HEK293T (cell line): ENCODE data around the gene MAD1L1.

Experiments used
- BHLHE40 ChIP-seq: fragments of 450-650 bp; IDR thresholded peaks from 2 replicates; pipeline ENCODE4 v1.6.1; 2016; ENCODE audit warnings: mild to moderate bottlenecking, moderate library complexity, borderline replicate concordance
- CTBP1 ChIP-seq: fragments of 450-650 bp; IDR thresholded peaks from 2 replicates; pipeline ENCODE4 v1.6.1; 2016; ENCODE audit warnings: borderline replicate concordance
- ELF4 ChIP-seq: fragments of 450-650 bp; IDR thresholded peaks from 2 replicates; pipeline ENCODE4 v1.6.1; 2017; ENCODE audit warnings: antibody characterized with exemption
- FOXA1 ChIP-seq: fragments of 450-650 bp; IDR thresholded peaks from 2 replicates; pipeline ENCODE4 v1.6.1; 2016; ENCODE audit warnings: mild to moderate bottlenecking
- FOXK2 ChIP-seq: fragments of 450-650 bp; IDR thresholded peaks from 2 replicates; pipeline ENCODE4 v1.6.1; 2016; ENCODE audit warnings: mild to moderate bottlenecking
- FOXM1 ChIP-seq: fragments of 450-650 bp; IDR thresholded peaks from 2 replicates; pipeline ENCODE4 v1.6.1; 2017; ENCODE audit warnings: mild to moderate bottlenecking, borderline replicate concordance
- HDGF ChIP-seq: fragments of 450-650 bp; IDR thresholded peaks from 2 replicates; pipeline ENCODE4 v1.6.1; 2017; ENCODE audit warnings: antibody characterized with exemption, borderline replicate concordance
- PKNOX1 ChIP-seq: fragments of 450-650 bp; IDR thresholded peaks from 2 replicates; pipeline ENCODE4 v1.6.1; 2016
- SP1 ChIP-seq: fragments of 450-650 bp; IDR thresholded peaks from 2 replicates; pipeline ENCODE4 v1.6.1; 2017
- SUZ12 ChIP-seq: fragments of 450-650 bp; IDR thresholded peaks from 2 replicates; pipeline ENCODE4 v1.6.1; 2016; ENCODE audit warnings: mild to moderate bottlenecking
- TARDBP ChIP-seq: fragments of 450-650 bp; IDR thresholded peaks from 2 replicates; pipeline ENCODE4 v1.6.1; 2016
- ZNF384 ChIP-seq: fragments of 450-650 bp; IDR thresholded peaks from 2 replicates; pipeline ENCODE4 v1.6.1; 2016

GRCh38 chr7:2185715-2186114 lies 47.0 kb downstream of the MAD1L1 start:
- TF ChIP-seq CTBP1 = no peak
- no peak for TF ChIP-seq BHLHE40
- TF ChIP-seq SP1 = no peak
- no peak for TF ChIP-seq ZNF384
- TF ChIP-seq TARDBP = no peak
- no peak for TF ChIP-seq FOXA1
- TF ChIP-seq FOXM1 = no peak
- no peak for TF ChIP-seq ELF4
- no peak for TF ChIP-seq SUZ12
- TF ChIP-seq HDGF = no peak
- TF ChIP-seq FOXK2 = no peak
- no peak for TF ChIP-seq PKNOX1
